Adrenal gland (tissue), 12 donors: ENCODE results near the gene PDCD1. TPM values are rescaled to one million over a fixed set of nuclear protein-coding genes. Genes with fewer than 3 reads are reported as not detected.
A peak's percentile ranks its signal among the peaks of the same experiment; 100 is the strongest.
"Not testable (repeated sequence)": the region's sequence is repeated elsewhere in the genome, so short reads cannot be mapped to it uniquely, and the experiment has no call there.

ENCODE experiments used
- DNase-seq, 7 donors: peaks; one replicate each; pipeline ENCODE4 v3.0.0-alpha.2; 2019 to 2020
- H3K27ac ChIP-seq, 5 donors: fragments of 200-600 bp; sonication (generic) in 4 of 5; 1 replicate in 3 of 5; 2 replicates in 2 of 5; pipeline versions ENCODE4 v1.5.1 to v1.8.0; 2016 to 2020; ENCODE audit warnings: mild to moderate bottlenecking in 1 of 5
- H3K27me3 ChIP-seq: fragments of 200-600 bp; 2 replicates; pipeline ENCODE4 v1.8.0; 2021
- H3K36me3 ChIP-seq, 2 donors: fragments of 200-600 bp; replicated peaks in 1 of 2; 1 replicate in 1 of 2; 2 replicates in 1 of 2; pipeline versions ENCODE4 v1.5.1 to v1.8.0; 2018 to 2022
- H3K4me1 ChIP-seq, 2 donors: fragments of 200-600 bp; replicated peaks in 1 of 2; 1 replicate in 1 of 2; 2 replicates in 1 of 2; pipeline versions ENCODE4 v1.5.1 to v1.8.0; 2018 to 2021
- H3K4me3 ChIP-seq, 4 donors: fragments of 200-600 bp; sonication (generic) in 3 of 4; one replicate each; pipeline ENCODE4 v1.5.1; 2016 to 2018
- H3K9me3 ChIP-seq, 3 donors: fragments of 200-600 bp; sonication (generic) in 1 of 3; replicated peaks in 1 of 3; 1 replicate in 2 of 3; 2 replicates in 1 of 3; pipeline versions ENCODE4 v1.5.1 to v1.8.0; 2016 to 2021
- POLR2A ChIP-seq, 2 donors: fragments of 450-650 bp; IDR thresholded peaks; one replicate each; pipeline ENCODE4 v1.6.1; 2017; ENCODE audit warnings: antibody characterized with exemption in 2 of 2, mild to moderate bottlenecking in 2 of 2, moderate library complexity in 1 of 2
- WGBS, 4 donors: extraction: QIAGEN DNeasy Blood & Tissue Kit in 2 of 4; methylation state at CpG; one replicate each; pipeline versions ENCODE4 v1.1.5 to v1.1.7; 2013 to 2017; 5-methylcytosine and 5-hydroxymethylcytosine counted together
- intact Hi-C, 2 donors: fragments of 100-400 bp; cut with DNase I; formaldehyde crosslinking; loops; one replicate each; pipeline versions ENCODE4 v1.14.1 to v1.15.0; 2022 to 2023
- polyA plus RNA-seq, 3 donors: library from polyadenylated mRNA; stranded (reverse); fragments of 200-250 nt in 2 of 3; fragments of 350-450 nt in 1 of 3; fragmentation: Illumina TruSeq in 1 of 3; extraction: RNeasy Lipid Tissue Mini Kit (QIAGEN cat#74804) in 1 of 3; gene quantifications; one replicate each; pipeline ENCODE4 v1.2.3, GENCODE V29; 2013 to 2014
- total RNA-seq, 9 donors: library from RNA; depleted of rRNA in 4 of 9; stranded (reverse); fragments of >200 nt in 4 of 9; fragments of 120-200 nt in 1 of 9; fragmentation: NEBNext Ultra II Directional in 1 of 9; extraction: Animal tissue kit (Norgen Biotek cat#: 25700) in 1 of 9; gene quantifications; one replicate each; pipeline versions ENCODE4 v1.1.0 to v1.2.4, GENCODE V29; 2013 to 2023
- TF ChIP-seq, protein P1 (sequence below), 6 experiments: fragments of 450-650 bp in 4 of 6; fragments of 200-600 bp in 2 of 6; sonication (generic) in 1 of 6; IDR thresholded peaks; 1 replicate in 5 of 6; 2 replicates in 1 of 6; pipeline versions ENCODE4 v1.5.1 to v1.8.0; 2016 to 2021; ENCODE audit warnings: antibody characterized with exemption in 6 of 6, mild to moderate bottlenecking in 2 of 6, moderate library complexity in 1 of 6
- donor health status: healthy with polysubstance abuse.
- donor health status: Bipolar disorder and iron deficiency.
- donor health status: DM: yes; HTN: yes; CAD: no.
- donor health status: DM: no; HTN: no; CAD: no.
- donor health status: DM: no; HTN: no; CAD: no.
- donor health status: DM: yes; HTN: yes; CAD: no.

The PDCD1 gene
- total and polyA plus RNA-seq, 12 donors: 0.23 to 2.0 (median 0.45) TPM; not detected in 4

GRCh38 chr2:241821460-241822263, 37.0 kb downstream of the PDCD1 start:
- intact Hi-C loops: no loop called here
- WGBS, 4 donors: 67 to 77% (median 71%) methylated on average over 24 to 28 of the region's 28 CpGs
- Histone ChIP-seq H3K4me1 (no peaks in the 10 kb centered on the region), H3K4me3 (peak overlapping the region in 1 of 4 donors; percentile 3), H3K9me3 (no peaks in the 10 kb centered on the region), H3K27me3 (no peaks in the 10 kb centered on the region), H3K36me3 (no peaks in the 10 kb centered on the region), H3K27ac (peak overlapping the region in 1 of 5 donors; percentile 14)
- TF ChIP-seq POLR2A (IDR thresholded peaks at IDR 0.05): no peak
- TF ChIP-seq, protein P1, sequence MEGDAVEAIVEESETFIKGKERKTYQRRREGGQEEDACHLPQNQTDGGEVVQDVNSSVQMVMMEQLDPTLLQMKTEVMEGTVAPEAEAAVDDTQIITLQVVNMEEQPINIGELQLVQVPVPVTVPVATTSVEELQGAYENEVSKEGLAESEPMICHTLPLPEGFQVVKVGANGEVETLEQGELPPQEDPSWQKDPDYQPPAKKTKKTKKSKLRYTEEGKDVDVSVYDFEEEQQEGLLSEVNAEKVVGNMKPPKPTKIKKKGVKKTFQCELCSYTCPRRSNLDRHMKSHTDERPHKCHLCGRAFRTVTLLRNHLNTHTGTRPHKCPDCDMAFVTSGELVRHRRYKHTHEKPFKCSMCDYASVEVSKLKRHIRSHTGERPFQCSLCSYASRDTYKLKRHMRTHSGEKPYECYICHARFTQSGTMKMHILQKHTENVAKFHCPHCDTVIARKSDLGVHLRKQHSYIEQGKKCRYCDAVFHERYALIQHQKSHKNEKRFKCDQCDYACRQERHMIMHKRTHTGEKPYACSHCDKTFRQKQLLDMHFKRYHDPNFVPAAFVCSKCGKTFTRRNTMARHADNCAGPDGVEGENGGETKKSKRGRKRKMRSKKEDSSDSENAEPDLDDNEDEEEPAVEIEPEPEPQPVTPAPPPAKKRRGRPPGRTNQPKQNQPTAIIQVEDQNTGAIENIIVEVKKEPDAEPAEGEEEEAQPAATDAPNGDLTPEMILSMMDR (IDR thresholded peaks at IDR 0.05): no peak
- peak in 3 of 7 donors; percentile 15 to 46 (median 19) for DNase-seq

- H3K27me3 ChIP-seq: no peaks in the 10 kb centered on the region
- TF ChIP-seq, protein P1 (IDR thresholded peaks at IDR 0.05): no peak
- TF ChIP-seq POLR2A (IDR thresholded peaks at IDR 0.05): no peak
- DNase-seq: peak in 2 of 7 donors; percentile 13 to 19
- intact Hi-C loops: no loop called here
- 85 to 90% (median 87%) methylated on average over 10 to 31 of the region's 31 CpGs for WGBS, 4 donors
- no peaks in the 10 kb centered on the region for H3K36me3 ChIP-seq
- no peaks in the 10 kb centered on the region for H3K9me3 ChIP-seq
- H3K4me1 ChIP-seq: no peaks in the 10 kb centered on the region
- H3K4me3 ChIP-seq: no peak overlapping the region
- no peak overlapping the region for H3K27ac ChIP-seq
Measured at GRCh38 chr2:241820625-241821384, 37.9 kb downstream of the PDCD1 start.

DNA sequence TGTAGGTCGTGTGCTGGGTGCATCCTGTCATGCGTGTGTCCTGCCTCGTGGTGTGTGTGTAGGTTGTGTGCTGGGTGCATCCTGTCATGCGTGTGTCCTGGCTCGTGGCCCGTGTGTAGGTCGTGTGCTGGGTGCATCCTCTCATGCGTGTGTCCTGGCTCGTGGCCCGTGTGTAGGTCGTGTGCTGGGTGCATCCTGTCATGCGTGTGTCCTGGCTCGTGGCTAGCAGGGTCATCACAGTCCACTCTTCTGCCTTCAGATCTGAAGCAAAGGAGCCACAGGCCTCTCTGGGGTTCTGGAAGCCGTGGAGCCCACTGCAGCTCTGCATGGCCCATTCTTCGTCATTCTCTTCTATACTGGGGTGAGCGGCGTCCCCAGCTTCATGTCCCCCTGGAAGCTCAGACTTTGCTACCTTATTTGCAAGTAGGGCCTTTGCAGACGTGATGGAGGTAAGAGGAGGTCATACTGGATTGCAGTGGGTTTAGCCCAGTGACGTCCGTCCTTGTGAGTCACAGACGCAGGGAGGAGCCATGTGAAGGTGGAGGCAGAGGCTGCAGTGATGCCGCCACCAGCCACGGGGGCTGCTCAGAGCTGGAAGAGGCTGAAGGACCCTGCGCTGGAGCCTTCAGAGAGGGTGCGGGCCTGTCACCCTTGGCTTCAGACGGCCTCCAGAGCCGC, 38.6 kb downstream of the PDCD1 start:
- DNase-seq: peak in 3 of 7 donors; percentile 15 to 41 (median 19)
- H3K36me3 ChIP-seq, intact Hi-C loops, H3K4me3 ChIP-seq, H3K9me3 ChIP-seq, H3K4me1 ChIP-seq, H3K27ac ChIP-seq, H3K27me3 ChIP-seq: not testable (repeated sequence)
- 75 to 82% (median 78%) methylated on average over 10 to 27 of the region's 27 CpGs for WGBS, 4 donors

DNA sequence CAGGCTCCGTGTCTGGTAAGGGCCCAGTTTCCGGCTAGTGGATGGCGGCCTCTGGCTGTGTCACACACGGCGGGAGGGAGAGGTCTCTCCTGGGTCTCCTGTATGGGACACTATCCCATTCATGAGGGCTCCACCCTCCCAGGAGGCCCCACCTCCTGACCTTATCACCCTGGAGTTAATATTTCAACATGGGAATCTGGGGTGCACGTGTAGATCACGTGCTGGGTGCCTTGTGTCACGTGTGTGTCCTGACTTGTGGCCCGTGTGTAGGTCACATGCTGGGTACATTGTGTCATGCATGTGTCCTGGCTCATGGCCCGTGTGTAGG, 39.8 kb downstream of the PDCD1 start:
- TF ChIP-seq POLR2A (IDR thresholded peaks at IDR 0.05): no peak
- TF ChIP-seq, protein P1 (IDR thresholded peaks at IDR 0.05): no peak
- Histone ChIP-seq H3K27me3 (no peaks in the 10 kb centered on the region), H3K4me3 (no peak overlapping the region)

More for the DNA sequence above, 39.8 kb downstream of the PDCD1 start:
- WGBS, 4 donors: 53 to 73% (median 67%) methylated on average over 8 to 10 of the region's 10 CpGs
- Histone ChIP-seq H3K27ac (no peak overlapping the region), H3K36me3 (no peaks in the 10 kb centered on the region), H3K4me1 (no peaks in the 10 kb centered on the region), H3K9me3 (no peaks in the 10 kb centered on the region)
- intact Hi-C loops: no loop called here
- peak in 2 of 7 donors; percentile 17 to 47 for DNase-seq
